AG20443 (cell line): ENCODE measurements around the gene NFATC1.
"Not testable (repeated sequence)": the region's sequence is repeated elsewhere in the genome, so short reads cannot be mapped to it uniquely, and the experiment has no call there.

ENCODE experiments used
- DNase-seq: peaks from one replicate; pipeline ENCODE4 v3.0.0; 2012; ENCODE audit warnings: low spot score, mixed read lengths

Gene NFATC1

DNA sequence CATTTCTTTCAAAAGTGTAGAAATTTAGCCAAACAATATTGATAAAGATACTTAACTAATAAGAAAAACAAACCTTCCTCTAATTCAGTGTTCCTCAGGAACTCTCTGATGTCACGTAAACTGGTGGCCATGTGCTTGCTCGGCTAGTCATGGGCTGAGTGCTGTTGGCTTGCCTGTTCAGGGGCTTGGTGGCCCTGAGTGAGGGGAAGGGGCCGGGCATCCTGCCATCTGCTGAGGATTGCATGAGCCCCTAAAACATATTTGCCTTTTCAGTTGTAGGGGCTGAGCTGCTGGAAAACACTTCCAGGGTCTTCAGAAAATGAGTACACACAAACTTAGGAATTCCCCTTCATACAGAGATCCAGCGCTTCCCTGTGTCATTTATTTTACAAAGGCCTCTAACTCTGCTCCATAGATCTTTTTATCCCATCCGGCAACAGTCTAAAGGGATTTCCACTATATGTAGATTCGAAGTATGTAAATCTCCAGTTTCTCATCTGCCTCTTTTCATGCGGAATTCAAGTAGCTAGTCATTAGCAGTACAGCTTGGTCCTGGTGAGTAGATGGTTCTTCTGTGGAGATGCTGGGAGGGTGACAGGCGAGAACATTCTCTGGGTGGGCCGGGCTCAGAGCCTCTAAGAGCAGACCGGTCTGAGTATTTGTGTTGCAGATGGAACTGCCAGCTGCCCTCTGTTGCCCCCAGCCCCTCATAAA is 20.1 kb upstream of the NFATC1 start:
- DNase-seq: no peak

DNA sequence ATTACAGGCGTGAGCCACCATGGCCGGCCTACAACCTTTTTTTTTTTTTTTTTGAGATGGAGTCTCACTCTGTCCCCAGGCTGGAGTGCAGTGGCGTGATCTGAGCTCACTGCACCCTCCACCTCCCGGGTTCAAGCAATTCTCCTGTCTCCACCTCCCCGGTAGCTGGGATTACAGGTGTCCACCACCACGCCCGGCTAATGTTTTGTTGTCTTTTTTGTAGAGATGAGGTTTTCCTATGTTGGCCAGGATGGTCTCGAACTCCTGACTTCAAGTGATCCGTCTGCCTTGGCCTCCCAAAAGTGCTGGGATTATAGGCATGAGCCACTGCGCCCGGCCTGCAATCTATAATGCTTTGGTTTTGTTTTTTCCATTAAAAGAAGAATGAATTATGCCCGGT is 19.1 kb upstream of the NFATC1 start:
- not testable (repeated sequence) for DNase-seq

DNA sequence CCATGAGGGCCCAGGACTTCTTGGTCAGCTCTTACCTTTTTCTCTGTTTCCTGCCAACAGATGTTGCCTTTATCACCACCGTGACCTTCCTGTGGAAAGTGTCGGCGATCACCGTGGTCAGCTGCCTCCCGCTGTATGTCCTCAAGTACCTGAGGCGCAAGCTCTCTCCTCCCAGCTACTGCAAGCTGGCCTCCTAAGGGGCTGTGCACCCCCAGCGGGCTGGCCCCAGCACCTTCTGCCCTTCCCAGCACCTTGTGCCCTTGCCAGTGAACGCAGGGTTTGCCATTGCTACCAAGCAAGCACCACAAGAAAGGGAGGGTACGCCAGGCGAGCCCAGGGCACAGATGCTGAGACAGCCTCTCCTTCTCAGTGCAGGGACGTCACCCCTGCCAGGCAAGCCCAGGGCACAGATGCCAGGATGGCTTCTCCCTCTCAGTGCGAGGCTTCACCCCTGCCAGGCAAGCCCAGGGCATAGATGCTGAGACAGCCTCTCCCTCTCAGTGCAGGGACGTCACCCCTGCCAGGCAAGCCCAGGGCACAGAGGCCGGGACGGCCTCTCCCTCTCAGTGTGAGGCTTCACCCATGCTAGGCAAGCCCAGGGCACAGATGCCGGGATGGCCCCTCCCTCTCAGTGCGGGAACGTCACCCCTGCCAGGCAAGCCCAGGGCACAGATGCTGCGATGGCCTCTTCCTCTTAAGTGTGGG is 18.4 kb upstream of the NFATC1 start:
- no peak for DNase-seq

DNA sequence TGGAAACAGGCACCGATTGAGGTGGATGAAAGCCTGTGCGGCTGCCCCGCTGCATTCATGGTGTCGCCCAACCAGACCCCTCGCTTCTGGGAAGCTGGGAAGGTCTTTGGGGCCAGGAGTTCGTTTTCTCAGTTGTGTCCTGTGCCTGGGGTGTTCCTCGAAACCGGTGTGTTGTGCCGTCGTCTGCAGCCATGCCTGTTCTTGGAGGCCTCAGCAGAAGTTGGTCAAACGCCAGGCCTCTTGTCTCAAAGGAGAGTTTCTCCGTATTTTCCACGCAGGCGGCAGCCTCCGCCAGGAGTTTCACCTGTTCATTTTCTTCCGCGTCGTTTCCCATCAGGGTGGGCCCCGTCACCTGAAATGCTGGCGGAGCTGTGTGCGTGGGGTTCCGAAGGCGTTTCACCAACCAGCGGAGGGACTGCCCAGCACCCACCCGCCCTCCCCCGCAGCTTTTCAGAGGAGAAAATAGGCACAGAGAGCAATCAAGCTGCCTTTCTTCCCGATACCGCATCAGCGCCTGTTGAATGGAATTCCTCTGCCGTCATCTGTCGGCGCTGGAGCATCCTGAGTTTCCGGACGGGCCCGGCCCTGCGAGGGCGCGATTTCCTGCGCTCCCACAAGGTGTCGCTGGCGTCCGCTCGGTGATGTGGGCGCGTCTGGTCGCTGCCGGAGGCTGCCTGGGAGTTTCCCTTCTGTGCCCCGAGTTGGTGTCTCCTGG is 17.0 kb upstream of the NFATC1 start:
- DNase-seq: peak; percentile 94

DNA sequence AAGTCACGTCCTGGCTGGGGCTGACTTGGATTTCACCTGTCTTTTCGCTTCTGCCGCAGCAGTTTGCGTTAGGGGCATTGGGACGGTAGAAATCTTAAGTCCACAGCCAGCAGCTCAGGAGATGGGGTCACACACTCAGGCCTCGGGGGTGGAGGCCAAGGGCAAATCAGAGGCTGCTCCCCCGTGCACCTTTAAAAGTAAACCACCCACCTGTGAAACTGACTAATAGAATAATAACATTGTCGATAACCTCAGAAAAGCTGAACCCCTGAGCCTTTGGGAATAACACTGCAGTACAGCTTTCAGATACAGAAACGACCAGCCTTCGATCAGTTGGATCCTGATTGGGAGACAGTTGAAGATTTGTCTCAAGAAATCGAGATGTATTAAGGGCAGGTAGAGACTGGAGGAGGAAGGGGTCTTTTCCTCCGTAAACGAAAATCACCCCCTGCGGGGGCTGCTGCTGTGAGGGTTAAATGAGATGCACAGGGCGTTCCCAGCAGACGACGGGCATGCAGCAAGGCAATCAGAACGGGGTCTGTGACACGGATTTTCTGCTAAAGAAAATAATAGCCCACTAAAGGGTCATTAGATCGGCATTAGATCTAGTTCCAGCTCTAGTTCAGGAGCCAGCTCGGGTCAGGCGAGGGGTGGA is 16.4 kb upstream of the NFATC1 start:
- no peak for DNase-seq

DNA sequence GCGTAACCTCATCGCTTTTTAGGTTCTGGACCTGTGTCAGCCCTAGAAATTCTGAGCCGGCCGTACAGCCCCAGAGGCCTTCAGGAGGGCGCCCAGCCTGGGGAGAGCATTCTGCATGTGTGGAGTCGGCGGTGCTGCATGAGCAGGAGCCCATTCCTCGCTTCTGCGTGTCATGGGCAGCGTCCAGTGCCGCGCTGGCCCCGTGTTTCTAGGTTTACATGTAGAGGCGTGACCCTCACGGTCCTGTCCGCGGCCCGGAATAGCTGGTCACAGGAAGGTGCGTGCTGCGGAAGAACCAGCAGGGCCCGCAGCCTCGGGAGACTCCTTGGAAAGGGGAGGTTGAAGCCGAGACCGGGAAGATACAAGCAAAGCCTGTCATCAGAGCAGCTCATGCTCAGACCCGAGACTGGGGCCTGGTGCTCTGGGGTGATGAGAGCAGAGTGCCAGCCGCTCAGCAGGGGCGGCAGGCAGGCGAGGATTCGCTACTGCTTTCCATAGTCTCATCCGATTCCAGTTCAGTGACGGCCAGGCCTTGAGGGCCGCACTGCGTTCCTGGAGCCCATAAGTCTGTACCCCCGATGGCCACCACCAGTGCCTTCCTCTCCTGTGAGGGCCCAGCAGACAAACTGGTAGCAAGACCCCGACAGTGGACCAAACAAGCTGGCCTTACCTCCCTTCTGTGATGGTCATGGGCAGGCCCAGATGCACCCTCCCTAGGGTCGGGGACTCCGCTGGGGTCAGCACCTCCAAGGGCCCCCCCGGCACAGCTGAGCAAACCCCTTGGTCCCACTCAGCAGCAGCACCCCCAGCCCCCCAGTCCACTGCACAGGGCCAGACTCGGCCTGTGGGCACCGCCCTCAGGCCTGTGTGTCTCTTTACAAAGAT is 15.6 kb upstream of the NFATC1 start:
- DNase-seq: no peak

DNA sequence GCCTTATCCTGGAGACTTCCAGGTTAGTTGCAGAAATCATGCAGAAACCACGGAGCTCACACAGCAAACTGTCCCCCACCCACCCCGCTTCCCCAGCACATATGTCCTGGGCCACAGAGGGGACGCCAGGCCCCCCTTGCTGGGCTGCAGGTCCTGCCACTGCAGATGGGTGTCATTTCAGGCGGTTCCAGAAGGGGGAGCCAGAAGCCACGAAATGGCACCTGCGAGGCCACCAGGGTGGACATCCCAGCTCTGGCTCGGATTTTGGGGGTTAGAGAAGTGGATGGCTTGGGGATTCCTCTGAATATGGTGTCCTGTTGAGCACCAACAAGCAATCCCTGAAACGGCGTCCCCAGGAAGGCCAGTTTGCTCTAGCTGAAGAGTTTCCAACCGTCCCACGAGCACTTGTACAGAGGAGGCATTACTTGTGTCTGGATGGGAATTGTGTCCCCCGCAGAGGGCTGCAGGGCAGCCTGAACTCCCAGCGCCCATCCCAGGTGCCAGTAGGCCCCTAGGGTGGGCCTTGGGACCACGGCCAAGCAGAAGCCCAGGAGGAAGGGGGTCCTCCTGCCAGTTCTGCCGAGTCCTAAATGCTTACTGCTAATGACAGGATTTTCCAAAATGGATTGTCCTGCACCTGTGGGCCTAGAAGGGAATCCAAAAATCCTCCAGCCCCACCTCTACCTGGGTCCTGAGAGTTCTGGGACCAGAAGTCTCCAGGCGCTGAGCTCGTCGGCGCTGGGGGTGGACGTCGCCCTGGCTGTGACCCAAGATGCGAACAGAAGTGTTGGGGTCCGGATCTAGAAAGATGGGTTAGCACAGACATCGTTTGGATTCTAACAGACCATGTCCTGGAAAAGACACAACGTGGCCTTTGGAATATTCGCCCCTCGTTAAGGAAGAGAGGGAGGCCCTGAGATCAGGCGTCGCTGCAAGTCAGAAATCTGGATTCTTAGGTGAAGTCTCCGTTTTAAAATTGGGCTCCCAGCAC is 14.6 kb upstream of the NFATC1 start:
- DNase-seq: peak; percentile 89

DNA sequence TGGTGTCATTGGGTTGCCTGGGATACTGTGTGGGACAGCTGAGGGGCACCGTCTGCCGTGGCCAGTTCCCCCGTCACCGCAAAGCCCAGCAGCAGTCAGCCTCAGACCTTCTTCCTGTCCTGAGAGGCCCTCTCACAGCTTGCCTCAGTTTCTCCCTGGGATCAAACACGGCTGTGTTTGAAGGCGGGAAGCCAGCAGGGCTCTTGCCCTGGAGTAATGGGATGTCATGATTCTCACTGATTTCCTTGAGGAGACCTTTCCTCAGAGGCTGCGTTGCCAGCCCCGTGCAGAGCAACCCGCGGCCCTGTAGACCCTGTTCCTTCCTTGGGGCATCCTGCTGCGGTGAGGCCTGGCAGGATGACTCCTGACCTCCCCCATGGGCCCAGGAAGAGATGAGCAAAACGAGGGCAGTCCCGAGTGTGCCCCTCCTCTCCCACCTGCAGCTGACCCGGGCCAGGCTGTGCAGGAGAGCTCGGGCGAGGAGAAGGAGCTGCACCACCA is 13.9 kb upstream of the NFATC1 start:
- DNase-seq: no peak

DNA sequence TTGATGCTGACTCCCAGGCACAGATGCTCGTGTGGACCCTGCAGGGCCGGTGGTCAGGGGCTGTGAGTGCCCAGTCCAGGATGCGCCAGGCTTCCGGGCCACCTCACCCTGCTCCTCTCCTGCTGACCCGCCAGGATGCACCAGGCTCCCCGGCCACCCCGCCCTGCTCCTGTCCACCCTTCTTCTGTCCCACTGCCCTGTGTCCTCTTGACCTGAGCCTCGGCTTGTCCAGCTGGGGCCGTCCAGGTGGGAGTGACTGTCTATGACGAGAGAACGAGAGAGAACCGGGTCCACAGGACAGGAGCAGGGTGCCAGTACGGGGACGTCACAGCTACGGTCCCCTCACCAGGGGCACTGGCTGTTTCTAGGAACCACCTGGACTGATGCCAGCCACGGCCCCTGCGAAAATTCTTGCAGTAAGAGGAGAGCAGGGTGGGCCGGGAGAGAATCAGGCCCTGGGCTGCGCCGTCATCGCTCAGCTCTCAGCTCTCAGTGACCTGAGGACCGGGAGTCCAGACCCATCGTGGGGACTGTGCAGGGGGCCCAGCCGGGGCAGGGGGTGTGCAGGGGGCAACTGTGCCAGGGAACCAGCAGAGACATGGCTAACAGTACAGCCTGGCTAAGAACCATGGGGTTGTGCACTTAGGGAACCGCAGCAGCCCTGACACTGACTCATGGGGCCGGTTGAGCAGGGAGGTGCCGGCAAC is 12.9 kb upstream of the NFATC1 start:
- no peak for DNase-seq

DNA sequence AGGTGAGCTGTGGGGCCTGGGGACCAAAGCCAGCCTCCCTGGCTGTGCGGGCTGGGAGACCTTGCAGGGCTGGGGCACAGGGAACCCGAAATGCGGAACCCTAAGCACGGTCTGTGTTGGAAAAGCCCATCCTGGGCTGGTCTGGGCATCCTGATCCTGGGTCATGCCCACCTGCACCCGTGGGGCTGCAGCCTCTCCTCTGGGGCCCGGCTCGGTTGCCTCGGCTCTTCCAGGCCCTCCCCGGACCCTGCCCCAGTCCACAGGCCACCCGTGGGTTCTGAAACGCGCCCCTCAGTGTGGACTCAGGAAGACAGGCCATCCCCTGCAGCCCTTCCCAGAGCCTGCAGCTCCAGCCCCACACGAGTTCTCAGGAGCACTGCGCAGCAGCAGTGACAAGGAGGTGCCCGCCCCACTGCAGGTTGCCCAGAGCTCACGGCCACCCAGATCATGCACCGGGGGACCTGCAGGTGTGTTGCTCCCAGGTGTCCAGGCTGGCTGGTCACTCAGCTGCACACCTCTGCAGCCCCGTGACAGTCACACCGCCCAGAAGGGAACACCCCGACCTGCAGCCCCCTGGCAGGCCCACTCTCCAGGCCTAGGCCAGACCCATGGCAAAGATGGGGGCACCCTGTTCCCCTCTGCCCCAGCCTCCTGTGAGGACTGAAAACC is 12.2 kb upstream of the NFATC1 start:
- no peak for DNase-seq

DNA sequence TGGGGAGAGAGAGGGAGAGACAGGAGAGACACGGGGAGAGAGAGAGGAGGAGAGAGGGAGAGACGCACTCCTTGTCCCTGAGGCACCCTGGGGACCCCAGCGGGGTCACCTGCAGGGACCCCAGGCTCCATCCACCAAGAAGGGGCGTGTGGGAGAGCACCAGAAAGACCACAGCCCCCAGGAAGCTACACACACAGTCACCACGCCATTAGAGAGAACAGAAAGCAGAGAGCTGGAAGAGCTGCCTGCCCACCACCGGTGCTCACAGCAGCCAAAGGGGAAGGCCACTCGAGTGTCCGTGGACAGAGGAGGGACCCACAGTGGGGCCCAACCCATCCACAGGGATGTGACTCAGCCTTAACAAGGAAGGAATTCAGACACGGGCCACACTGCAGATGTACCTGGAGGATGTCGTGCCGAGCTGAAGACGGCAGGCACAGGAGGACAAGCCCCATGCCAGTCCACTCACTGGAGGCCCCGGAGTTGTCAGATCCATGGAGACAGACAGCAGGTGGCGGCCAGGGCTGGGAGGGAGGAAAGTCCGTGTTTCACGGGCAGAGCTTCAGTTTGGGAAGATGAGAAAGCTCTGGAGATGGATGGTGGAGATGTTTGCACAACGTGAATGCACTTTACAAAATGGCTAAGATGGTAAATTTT is 11.5 kb upstream of the NFATC1 start:
- no peak for DNase-seq

DNA sequence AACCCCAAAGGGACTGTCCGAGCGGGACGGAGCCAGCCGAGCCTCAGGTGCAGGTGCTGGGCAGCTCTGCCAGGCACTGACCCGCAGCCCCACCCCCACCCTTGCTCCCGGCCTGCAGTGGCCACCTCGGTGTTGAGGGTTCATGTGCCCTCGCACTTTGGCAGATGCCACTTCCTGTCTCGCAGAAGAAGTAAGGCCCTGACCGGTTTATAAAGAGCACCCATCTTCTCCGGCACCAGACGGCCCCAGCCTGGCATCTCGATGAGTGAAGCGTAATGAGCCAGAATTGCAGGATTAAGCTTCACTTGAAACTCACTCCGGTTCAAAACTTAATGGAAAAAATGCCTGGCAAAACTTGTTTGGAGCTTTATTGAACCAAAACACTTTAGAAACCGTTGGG is 10.9 kb upstream of the NFATC1 start:
- no peak for DNase-seq

DNA sequence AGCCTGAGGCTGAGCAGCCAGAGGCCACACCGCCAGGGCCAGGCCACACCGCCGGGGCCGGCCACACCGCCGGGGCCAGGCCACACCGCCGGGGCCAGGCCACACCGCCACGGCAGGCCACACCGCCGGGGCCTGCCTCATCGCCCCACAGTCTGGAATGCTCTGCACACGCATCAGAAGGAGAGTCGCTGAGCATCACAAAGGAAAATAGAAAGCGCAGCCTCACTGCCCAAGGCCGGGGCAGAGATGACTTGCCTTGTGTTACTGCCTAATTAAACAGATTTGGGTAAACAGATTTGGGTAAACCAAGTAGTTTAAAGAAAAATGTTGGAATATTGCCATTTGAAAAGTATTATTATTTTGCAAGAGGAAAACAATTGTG is 10.4 kb upstream of the NFATC1 start:
- DNase-seq: no peak

DNA sequence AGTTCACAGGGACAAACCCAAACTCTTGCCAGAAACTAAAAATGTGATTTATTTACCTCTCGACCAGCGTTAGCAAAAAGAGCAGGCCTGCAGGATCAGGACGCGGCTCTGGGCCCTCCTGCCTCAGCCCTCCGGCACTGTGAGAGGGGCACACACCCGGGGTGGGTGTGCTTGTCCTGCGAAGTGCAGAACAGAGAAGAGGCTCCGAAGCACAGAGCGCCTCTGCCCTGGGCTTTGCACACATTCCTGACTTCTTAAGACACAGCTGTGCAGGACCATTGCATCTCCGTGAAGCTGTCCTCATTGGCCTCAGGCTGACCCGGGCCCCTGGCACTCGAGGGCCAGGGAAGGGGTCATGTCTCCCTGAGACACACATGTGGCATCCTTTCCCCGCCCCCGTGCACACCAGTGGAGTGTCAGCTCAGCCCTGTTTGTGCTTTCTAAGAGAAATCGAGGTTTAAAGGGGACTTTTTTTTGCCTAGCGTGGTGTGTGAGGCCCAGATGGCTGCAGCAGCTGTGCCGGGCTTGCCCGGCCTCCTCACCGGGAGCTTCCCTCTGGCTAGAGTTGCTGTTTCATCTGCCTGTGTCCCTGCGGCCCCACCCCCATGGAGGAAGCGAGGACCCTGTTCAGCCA is 9.9 kb upstream of the NFATC1 start:
- no peak for DNase-seq

DNA sequence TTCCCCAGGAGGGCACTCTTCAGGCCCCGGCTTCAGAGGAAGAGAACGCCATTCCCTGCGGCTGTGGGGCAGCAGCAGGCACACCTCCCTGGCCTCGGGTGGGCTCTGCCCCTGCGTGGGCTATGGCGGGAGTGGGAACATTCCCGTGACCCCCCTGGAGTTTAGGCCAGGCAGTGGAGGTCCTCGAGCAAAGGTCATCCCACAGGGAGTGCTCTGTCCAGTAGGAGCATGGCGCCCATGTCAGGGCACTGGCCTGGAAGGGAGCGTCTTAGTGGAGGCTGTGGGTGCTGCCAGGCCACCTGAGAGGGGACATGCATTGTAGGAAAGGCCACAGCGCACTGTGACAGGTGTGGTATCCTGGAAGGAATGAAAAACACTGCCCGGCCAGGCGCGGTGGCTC is 9.2 kb upstream of the NFATC1 start:
- DNase-seq: no peak

DNA sequence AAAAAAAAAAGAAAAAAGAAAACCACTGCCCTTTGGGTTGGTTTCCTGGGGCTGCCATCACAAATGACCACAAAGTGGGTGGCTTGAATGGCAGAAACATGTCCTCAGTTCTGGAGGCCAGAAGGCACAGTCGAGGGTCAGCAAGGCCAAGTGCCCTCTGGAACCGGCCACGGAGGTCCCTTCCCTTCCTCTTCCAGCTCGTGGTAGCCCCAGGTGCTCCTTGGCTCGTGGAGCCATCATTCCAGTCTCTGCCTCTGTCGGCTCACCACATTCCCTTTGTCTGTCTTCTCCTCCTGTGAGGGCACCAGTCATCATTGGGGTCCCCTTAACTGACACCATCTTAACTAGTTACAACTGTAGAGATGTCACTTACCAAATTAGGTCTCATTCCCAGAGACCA is 8.5 kb upstream of the NFATC1 start:
- no peak for DNase-seq

DNA sequence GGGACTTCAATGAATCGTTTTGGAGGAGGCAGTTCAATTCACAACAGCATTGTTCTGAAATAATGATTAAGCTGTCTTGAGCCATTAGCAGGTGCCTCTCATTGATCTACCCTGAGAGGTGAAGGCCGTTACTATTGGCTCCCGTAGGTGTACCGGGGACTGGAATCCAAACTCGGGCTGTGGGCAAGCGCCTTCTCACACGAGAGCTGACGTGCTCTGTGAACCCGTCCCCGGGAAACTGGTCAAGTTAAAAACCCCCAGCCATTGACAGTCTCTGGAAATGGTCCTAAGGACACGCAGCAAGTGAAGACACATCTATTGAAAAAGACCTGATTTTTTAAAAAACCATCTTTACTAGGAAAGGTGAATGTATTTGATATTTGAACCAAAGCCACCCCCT is 8.1 kb upstream of the NFATC1 start:
- no peak for DNase-seq

DNA sequence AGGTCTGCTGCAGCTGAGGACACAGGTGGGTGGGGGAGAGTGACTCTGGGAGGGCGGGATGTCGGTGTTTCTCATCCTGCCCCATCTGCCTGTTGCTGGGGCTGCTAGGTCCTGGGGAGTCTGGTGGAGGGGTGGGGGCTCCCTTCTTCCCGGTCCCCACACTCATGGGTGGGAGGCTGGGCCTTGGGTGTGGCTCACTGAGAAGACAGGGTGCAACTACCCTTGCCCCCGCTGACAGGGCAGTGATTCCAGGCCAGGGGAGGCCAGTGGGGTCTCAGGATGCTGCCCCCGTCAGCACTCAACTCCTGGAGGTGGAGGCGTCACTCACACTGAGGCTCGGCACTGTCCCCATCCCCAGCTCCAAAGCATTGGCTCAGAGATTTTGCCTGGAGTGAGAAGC is 7.7 kb upstream of the NFATC1 start:
- DNase-seq: no peak
